Glutamatergic neuron (in vitro differentiated cells): ENCODE measurements around the gene GCSAML. TPM values are rescaled to one million over a fixed set of nuclear protein-coding genes. Genes with fewer than 3 reads are reported as not detected.

Experiments used
- DNase-seq: peaks from one replicate; pipeline ENCODE4 v3.0.0; 2022
- H3K27ac Mint-ChIP-seq: one replicate; pipeline ENCODE4 v1.8.0; 2020; ENCODE audit warnings: mild to moderate bottlenecking, mixed read lengths, inconsistent platforms; ENCODE audit not compliant: unreplicated experiment
- H3K27me3 Mint-ChIP-seq: one replicate; pipeline ENCODE4 v1.8.0; 2020; ENCODE audit warnings: mild to moderate bottlenecking, moderate library complexity, mixed read lengths, inconsistent platforms; ENCODE audit not compliant: unreplicated experiment
- H3K36me3 Mint-ChIP-seq: one replicate; pipeline ENCODE4 v1.8.0; 2020; ENCODE audit warnings: mild to moderate bottlenecking, mixed read lengths, inconsistent platforms; ENCODE audit not compliant: unreplicated experiment
- H3K4me1 Mint-ChIP-seq: one replicate; pipeline ENCODE4 v1.8.0; 2020; ENCODE audit warnings: mild to moderate bottlenecking, low read depth, mixed read lengths, inconsistent platforms; ENCODE audit not compliant: unreplicated experiment
- H3K4me3 Mint-ChIP-seq: one replicate; pipeline ENCODE4 v1.8.0; 2020; ENCODE audit warnings: mild to moderate bottlenecking, mixed read lengths, inconsistent platforms; ENCODE audit not compliant: unreplicated experiment
- H3K9me3 Mint-ChIP-seq: one replicate; pipeline ENCODE4 v1.8.0; 2020; ENCODE audit warnings: mild to moderate bottlenecking, moderate library complexity, mixed read lengths, inconsistent platforms; ENCODE audit not compliant: unreplicated experiment
- total RNA-seq: library from RNA; stranded (reverse); fragmentation: NEBNext Ultra II Directional; extraction: Animal tissue kit (Norgen Biotek cat#: 25700); gene quantifications from one replicate; pipeline ENCODE4 v1.2.1, GENCODE V29; 2021; ENCODE audit not compliant: unreplicated experiment
- TF ChIP-seq, protein P1 (sequence below): fragments of 200-600 bp; sonication (generic); IDR thresholded peaks from one replicate; pipeline ENCODE4 v1.5.0; 2021; ENCODE audit not compliant: partially characterized antibody, unreplicated experiment

Gene GCSAML
- total RNA-seq, 1 donor from 2014 or later, result not detected

DNA sequence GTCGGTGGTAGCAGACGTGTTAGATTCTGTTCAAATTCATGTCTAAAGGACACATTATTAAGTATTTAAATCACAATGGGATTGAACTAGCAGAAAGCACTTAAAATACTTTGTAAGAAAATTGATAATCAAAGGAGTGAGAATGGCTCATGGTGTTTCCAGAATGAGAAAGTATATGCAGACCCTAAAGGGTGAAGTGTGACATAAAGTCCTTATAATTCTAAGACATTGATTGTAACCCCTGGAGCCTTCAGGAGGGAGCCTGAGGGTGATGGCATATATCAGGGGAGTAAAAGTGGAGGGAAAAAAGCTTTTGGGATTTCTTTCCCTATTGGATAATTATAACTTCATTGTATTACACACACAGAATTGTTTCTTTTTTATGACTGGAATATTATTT is 12.6 kb upstream of the GCSAML start, which contains the start of gene OR2C3:
Gene OR2C3, minus strand, starts transcription at position 101 of the 400 bp plus-strand sequence. CDS start 3,929 bp downstream, outside the sequence.
- H3K4me3 Mint-ChIP-seq, result no peak within 1 kb of the TSS
- H3K36me3 Mint-ChIP-seq, result no peaks in the 10 kb centered on the region
- no peak within 1 kb of the TSS for H3K27ac Mint-ChIP-seq
- TF ChIP-seq, protein P1, sequence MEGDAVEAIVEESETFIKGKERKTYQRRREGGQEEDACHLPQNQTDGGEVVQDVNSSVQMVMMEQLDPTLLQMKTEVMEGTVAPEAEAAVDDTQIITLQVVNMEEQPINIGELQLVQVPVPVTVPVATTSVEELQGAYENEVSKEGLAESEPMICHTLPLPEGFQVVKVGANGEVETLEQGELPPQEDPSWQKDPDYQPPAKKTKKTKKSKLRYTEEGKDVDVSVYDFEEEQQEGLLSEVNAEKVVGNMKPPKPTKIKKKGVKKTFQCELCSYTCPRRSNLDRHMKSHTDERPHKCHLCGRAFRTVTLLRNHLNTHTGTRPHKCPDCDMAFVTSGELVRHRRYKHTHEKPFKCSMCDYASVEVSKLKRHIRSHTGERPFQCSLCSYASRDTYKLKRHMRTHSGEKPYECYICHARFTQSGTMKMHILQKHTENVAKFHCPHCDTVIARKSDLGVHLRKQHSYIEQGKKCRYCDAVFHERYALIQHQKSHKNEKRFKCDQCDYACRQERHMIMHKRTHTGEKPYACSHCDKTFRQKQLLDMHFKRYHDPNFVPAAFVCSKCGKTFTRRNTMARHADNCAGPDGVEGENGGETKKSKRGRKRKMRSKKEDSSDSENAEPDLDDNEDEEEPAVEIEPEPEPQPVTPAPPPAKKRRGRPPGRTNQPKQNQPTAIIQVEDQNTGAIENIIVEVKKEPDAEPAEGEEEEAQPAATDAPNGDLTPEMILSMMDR, result no peak
- H3K4me1 Mint-ChIP-seq, result no peaks in the 10 kb centered on the region
- peaks cover 4% of the 10 kb centered on the region for H3K9me3 Mint-ChIP-seq
- no peaks in the 10 kb centered on the region for H3K27me3 Mint-ChIP-seq
- no peak for DNase-seq

DNA sequence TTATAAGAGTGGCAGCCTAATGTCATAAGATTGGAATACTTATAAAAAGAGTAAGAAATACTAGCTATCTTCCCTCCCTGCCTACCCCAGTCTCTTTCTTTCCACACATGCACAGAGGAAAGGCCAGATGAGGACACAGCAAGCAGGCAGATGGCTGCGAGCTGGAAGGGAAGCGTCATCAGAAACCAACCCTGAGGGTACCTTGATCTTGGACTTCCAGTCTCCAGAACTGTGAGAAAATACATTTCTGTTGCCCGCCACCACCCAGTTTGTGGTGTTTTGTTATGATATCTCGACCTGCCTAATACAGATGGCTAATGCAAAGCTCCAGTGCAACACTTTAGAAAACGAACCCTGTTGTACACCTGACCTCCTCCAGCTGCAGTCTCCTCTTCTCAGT is 10.4 kb upstream of the GCSAML start:
- TF ChIP-seq, protein P1, result no peak
- H3K36me3 Mint-ChIP-seq, result no peaks in the 10 kb centered on the region
- peaks cover 2% of the 10 kb centered on the region for H3K9me3 Mint-ChIP-seq
- no peaks in the 10 kb centered on the region for H3K27me3 Mint-ChIP-seq
- no peak overlapping the region for H3K27ac Mint-ChIP-seq
- H3K4me3 Mint-ChIP-seq, result no peak overlapping the region
- no peak for DNase-seq
- no peaks in the 10 kb centered on the region for H3K4me1 Mint-ChIP-seq

DNA sequence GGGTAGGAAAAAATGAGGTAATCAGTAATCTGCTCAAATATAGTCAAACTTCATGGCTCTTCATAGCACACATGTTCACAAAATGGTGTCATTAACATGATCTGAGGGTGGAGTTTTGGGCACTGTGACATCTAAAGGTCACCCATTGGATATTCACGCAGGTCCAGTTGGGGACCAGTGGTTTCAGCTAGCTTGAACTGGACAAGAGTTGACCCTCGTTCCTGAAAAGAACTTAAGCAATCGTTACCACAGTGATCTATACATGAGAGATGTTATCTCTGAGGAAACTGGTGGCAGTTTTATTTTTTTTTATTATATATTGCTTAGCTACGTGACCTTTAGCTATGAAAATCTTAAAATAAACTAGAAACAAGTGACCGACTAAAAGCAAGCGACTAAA is 9.7 kb upstream of the GCSAML start:
- no peak for DNase-seq
- no peaks in the 10 kb centered on the region for H3K36me3 Mint-ChIP-seq
- H3K4me3 Mint-ChIP-seq, result no peak overlapping the region
- H3K4me1 Mint-ChIP-seq, result no peaks in the 10 kb centered on the region
- H3K27me3 Mint-ChIP-seq, result no peaks in the 10 kb centered on the region
- TF ChIP-seq, protein P1, result no peak
- H3K9me3 Mint-ChIP-seq, result peaks cover 2% of the 10 kb centered on the region
- no peak overlapping the region for H3K27ac Mint-ChIP-seq

DNA sequence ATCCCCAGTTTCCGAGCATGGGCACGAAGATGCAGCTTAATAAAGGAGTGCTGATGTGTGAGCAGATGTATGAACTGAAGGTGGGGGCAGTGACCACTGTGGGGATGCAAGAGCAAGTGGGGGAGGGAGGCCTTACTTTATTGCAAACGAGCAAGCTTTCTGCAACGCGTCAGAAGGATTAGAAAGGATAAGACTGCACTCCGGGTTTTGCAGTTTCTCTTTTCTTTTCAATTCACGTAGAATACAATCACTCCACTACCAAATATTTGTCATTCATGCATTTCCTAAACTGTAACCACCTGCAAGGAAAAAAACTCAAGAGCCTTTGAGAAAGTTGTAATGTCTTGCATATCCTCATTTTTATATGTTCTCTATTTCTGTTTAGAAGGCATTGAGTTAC is 8.4 kb upstream of the GCSAML start:
- peaks cover 2% of the 10 kb centered on the region for H3K9me3 Mint-ChIP-seq
- no peaks in the 10 kb centered on the region for H3K36me3 Mint-ChIP-seq
- TF ChIP-seq, protein P1, result no peak
- no peaks in the 10 kb centered on the region for H3K4me1 Mint-ChIP-seq
- H3K27me3 Mint-ChIP-seq, result no peaks in the 10 kb centered on the region
- no peak overlapping the region for H3K27ac Mint-ChIP-seq
- H3K4me3 Mint-ChIP-seq, result no peak overlapping the region
- DNase-seq, result no peak

DNA sequence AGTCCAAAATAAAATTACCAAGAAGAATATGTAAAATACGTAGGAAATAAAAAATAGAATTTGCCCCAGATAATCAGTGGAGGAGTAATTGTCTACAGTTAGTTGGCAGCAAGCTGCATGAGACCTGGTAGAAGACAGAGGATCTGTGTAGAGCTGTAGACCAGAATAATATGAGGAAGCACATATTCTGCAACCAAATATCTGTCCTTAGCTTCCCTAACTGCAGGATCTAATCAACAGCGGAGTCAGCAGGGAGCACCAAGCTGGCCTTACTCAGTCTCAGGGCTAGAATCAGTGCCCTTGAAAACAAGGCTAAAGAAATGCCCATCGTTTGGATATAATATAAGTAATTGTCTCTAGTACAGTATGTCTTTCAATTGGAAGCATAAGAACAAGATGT is 6.1 kb upstream of the GCSAML start:
- H3K36me3 Mint-ChIP-seq, result no peaks in the 10 kb centered on the region
- peaks cover 2% of the 10 kb centered on the region for H3K9me3 Mint-ChIP-seq
- H3K4me1 Mint-ChIP-seq, result no peaks in the 10 kb centered on the region
- no peak overlapping the region for H3K4me3 Mint-ChIP-seq
- H3K27ac Mint-ChIP-seq, result no peak overlapping the region
- no peak for DNase-seq
- TF ChIP-seq, protein P1, result no peak
- no peaks in the 10 kb centered on the region for H3K27me3 Mint-ChIP-seq
